ENCODE measurements around the gene MRPS15.

The MRPS15 gene

DNA sequence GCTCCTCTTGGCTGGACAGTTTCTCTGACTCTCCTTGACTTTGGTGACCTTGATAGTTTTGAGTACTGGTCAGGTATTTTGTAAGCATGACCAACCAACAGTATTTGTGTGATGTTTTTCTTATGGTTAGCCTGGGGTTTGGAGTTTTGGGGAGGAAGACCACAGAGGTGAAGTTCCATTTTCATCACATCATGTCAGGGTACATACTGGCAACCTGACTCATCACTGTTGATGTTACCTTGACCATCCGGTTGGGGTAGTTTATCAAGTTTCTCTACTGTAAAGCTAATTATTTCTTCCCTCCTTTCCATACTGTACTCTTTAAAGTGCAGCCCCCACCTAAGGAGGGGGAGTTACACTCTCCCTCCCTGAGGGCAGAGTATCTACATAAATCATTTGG, 27.4 kb downstream of the MRPS15 start:
- TF ChIP-seq, protein P1, sequence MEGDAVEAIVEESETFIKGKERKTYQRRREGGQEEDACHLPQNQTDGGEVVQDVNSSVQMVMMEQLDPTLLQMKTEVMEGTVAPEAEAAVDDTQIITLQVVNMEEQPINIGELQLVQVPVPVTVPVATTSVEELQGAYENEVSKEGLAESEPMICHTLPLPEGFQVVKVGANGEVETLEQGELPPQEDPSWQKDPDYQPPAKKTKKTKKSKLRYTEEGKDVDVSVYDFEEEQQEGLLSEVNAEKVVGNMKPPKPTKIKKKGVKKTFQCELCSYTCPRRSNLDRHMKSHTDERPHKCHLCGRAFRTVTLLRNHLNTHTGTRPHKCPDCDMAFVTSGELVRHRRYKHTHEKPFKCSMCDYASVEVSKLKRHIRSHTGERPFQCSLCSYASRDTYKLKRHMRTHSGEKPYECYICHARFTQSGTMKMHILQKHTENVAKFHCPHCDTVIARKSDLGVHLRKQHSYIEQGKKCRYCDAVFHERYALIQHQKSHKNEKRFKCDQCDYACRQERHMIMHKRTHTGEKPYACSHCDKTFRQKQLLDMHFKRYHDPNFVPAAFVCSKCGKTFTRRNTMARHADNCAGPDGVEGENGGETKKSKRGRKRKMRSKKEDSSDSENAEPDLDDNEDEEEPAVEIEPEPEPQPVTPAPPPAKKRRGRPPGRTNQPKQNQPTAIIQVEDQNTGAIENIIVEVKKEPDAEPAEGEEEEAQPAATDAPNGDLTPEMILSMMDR (conservative IDR thresholded peaks at IDR 0.05; ENCODE audit: low read depth), result no peak
- CTCF ChIA-PET, result interaction anchor here (1.0 kb wide), 1 partner anchor 13 kb away, joined by 3 read pairs; no protein-coding TSS in a partner anchor
- peak; percentile 67 for DNase-seq (ENCODE audit: low spot score)
- POLR2A ChIA-PET (ENCODE audit: low non-redundant PET), result interaction anchor here (0.6 kb wide), 1 partner anchor 86 kb away, joined by 3 read pairs; no protein-coding TSS in a partner anchor
- no peak overlapping the region for H3K27ac ChIP-seq

DNA sequence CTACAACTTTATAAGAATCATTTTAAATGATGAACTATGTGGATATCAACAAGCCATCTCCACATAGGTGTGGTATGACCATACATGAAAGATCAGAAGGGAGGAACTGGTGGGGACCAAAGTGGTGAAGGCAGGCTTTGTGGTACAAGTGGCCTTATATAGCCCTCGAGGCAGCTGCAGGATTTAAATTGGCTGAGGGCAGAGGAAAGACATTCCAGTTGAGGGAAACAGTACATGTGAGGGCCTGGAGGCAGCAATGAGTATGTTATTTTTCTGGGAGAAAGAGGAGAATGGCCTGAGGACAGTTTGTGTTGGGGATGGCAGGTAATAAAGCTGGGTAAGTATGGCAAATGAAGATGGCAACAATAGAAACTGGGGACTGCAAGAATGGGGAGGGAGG, 31.1 kb downstream of the MRPS15 start:
- POLR2A ChIA-PET (ENCODE audit: low non-redundant PET), result no interaction called here
- H3K27ac ChIP-seq, result no peak overlapping the region
- DNase-seq (ENCODE audit: low spot score), result no peak
- TF ChIP-seq, protein P1 (conservative IDR thresholded peaks at IDR 0.05; ENCODE audit: low read depth), result no peak
- CTCF ChIA-PET, result interaction anchor here (0.7 kb wide), 1 partner anchor 17 kb away, joined by 3 read pairs; the partner anchor contains the start of gene OSCP1

DNA sequence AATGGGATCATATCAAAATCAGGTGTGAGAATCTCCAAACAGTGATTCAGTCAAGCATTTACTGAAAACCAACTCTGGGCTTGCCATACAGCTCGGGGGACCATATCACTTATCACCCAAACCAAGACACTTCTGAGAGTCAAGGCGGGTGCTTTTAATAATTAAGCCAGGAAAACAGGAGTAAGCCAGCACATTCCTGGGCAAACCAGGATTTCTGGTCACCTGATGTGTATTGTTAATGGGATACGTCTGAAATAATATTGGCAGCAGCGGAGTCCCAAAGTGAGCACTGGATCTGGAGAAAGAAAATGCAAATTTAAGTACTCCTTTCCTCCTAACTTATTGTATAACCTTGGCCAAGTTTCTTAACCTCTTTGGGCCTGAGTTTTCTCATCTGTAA, 31.6 kb downstream of the MRPS15 start:
- DNase-seq (ENCODE audit: low spot score), result no peak
- H3K27ac ChIP-seq, result no peak overlapping the region
- TF ChIP-seq, protein P1 (conservative IDR thresholded peaks at IDR 0.05; ENCODE audit: low read depth), result no peak
- POLR2A ChIA-PET (ENCODE audit: low non-redundant PET), result no interaction called here
- CTCF ChIA-PET, result no interaction called here

GRCh38 chr1:36425791-36426190, 38.4 kb downstream of the MRPS15 start:
- CTCF ChIA-PET, result interaction anchor here (0.6 to 1.1 kb wide), 2 partner anchors 10 to 140 kb away, joined by 4 read pairs; no protein-coding TSS in a partner anchor
- POLR2A ChIA-PET (ENCODE audit: low non-redundant PET), result no interaction called here
- no peak overlapping the region for H3K27ac ChIP-seq
- DNase-seq (ENCODE audit: low spot score), result peak; percentile 43
- TF ChIP-seq, protein P1 (conservative IDR thresholded peaks at IDR 0.05; ENCODE audit: low read depth), result no peak

- ChIA-PET POLR2A (ENCODE audit: low non-redundant PET) (no interaction called here), CTCF (interaction anchor here (0.5 to 1.5 kb wide), 3 partner anchors 79 to 1485 kb away, joined by 3 to 15 read pairs (median 3); no protein-coding TSS in a partner anchor)
- TF ChIP-seq, protein P1 (conservative IDR thresholded peaks at IDR 0.05; ENCODE audit: low read depth), result no peak
- no peak overlapping the region; the same call in 1 of the 2 replicates for H3K27ac ChIP-seq
- DNase-seq (ENCODE audit: low spot score), result no peak
Measured at GRCh38 chr1:36421649-36422048, 42.5 kb downstream of the MRPS15 start.

GRCh38 chr1:36420836-36421317, 43.3 kb downstream of the MRPS15 start:
- TF ChIP-seq, protein P1 (conservative IDR thresholded peaks at IDR 0.05; ENCODE audit: low read depth), result peak; percentile 93
- H3K27ac ChIP-seq, result peak overlapping the region; percentile 49
- peak; percentile 66 for DNase-seq (ENCODE audit: low spot score)
- CTCF ChIA-PET, result interaction anchor here (0.5 to 2.0 kb wide), 5 partner anchors 23 to 1486 kb away, joined by 3 to 17 read pairs (median 5); partner anchors contain the start of gene LSM10
- POLR2A ChIA-PET (ENCODE audit: low non-redundant PET), result no interaction called here

Measured in RWPE1 (cell line).